ENCODE data around the gene CFAP107. TPM values are rescaled to one million over a fixed set of nuclear protein-coding genes. Genes with fewer than 3 reads are reported as not detected.

Gene CFAP107
- polyA plus RNA-seq, 1 donor (not counting 4 experiments of a cell fraction or from before 2014, with no cell fraction given) = not detected

GRCh38 chr1:12711536-12711935 is 34.5 kb upstream of the CFAP107 start:
- FAIRE-seq (no peak), DNase-seq (ENCODE audit: low read depth, low spot score) (no peak)
- no peak overlapping the region for H3K4me3 ChIP-seq (ENCODE audit: control insufficient read depth in 2 of 3, extremely low read depth in 1 of 3, insufficient read depth in 2 of 3, low read depth in 1 of 3, low read length in 3 of 3)
- no peak overlapping the region for H3K27ac ChIP-seq (ENCODE audit: control insufficient read depth, insufficient read depth, low read length)
- no peaks in the 10 kb centered on the region for H3K79me2 ChIP-seq (ENCODE audit: control insufficient read depth, insufficient read depth, low read length)
- dilution Hi-C loops (cut with MboI; ENCODE audit: extremely low pct_ligation_motif_present, low sequenced_read_pairs) = no loop called here
- no peaks in the 10 kb centered on the region for H4K20me1 ChIP-seq (ENCODE audit: control insufficient read depth, extremely low read depth, insufficient read depth, low read length)
- no peak for TF ChIP-seq EZH2 (IDR thresholded peaks at IDR 0.05; ENCODE audit: low read length)
- TF ChIP-seq, protein P1, sequence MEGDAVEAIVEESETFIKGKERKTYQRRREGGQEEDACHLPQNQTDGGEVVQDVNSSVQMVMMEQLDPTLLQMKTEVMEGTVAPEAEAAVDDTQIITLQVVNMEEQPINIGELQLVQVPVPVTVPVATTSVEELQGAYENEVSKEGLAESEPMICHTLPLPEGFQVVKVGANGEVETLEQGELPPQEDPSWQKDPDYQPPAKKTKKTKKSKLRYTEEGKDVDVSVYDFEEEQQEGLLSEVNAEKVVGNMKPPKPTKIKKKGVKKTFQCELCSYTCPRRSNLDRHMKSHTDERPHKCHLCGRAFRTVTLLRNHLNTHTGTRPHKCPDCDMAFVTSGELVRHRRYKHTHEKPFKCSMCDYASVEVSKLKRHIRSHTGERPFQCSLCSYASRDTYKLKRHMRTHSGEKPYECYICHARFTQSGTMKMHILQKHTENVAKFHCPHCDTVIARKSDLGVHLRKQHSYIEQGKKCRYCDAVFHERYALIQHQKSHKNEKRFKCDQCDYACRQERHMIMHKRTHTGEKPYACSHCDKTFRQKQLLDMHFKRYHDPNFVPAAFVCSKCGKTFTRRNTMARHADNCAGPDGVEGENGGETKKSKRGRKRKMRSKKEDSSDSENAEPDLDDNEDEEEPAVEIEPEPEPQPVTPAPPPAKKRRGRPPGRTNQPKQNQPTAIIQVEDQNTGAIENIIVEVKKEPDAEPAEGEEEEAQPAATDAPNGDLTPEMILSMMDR (optimal IDR thresholded peaks at IDR 0.05 in 1 of 3, IDR thresholded peaks at IDR 0.05 in 1 of 3, conservative IDR thresholded peaks at IDR 0.05 in 1 of 3; ENCODE audit: extremely low read depth in 1 of 3, insufficient read depth in 2 of 3, low read length in 3 of 3) = no peak
- H3K9ac ChIP-seq (ENCODE audit: control insufficient read depth, extremely low read depth, insufficient read depth, low read length) = no peak overlapping the region
- no peaks in the 10 kb centered on the region for H3K9me1 ChIP-seq (ENCODE audit: control insufficient read depth, extremely low read depth, insufficient read depth, low read length)
- no peak overlapping the region for H2AFZ ChIP-seq (ENCODE audit: control insufficient read depth, low read length)
- H3K4me2 ChIP-seq (ENCODE audit: control insufficient read depth, extremely low read depth, insufficient read depth, low read depth, low read length) = no peak overlapping the region
- H3K36me3 ChIP-seq (ENCODE audit: control insufficient read depth in 2 of 2, extremely low read depth in 1 of 2, insufficient read depth in 2 of 2, low read length in 2 of 2) = no peaks in the 10 kb centered on the region
- no peaks in the 10 kb centered on the region for H3K27me3 ChIP-seq (ENCODE audit: control insufficient read depth, extremely low read depth, insufficient read depth, low read length)
- no peaks in the 10 kb centered on the region for H3K9me3 ChIP-seq (ENCODE audit: control insufficient read depth, low read depth, low read length)
- peaks cover 8% of the 10 kb centered on the region for H3K4me1 ChIP-seq (ENCODE audit: control insufficient read depth, extremely low read depth, insufficient read depth, low read length)

DNA sequence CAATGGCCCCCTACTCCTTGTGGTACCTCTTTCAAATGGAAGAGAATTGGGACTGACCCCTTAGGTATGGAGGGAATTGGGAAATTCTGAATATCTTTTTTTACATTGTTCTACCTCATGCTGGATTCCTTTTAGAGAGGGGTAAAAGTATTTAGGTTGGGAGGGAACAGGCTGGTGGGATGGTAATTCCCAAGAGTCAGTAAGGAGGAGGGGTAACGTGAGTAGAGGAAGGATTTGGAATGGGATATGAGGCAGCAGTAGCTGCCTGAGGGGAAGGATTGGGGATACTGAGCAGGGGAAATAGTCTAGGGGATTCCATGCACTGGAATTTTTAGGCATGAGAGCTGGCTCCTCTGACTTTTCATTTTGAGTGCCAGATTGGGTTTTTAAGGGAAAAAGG is 33.9 kb upstream of the CFAP107 start:
- H3K27me3 ChIP-seq (ENCODE audit: control insufficient read depth, extremely low read depth, insufficient read depth, low read length) = no peaks in the 10 kb centered on the region
- H3K4me3 ChIP-seq (ENCODE audit: control insufficient read depth in 2 of 3, extremely low read depth in 1 of 3, insufficient read depth in 2 of 3, low read depth in 1 of 3, low read length in 3 of 3) = no peak overlapping the region
- no peak overlapping the region for H3K27ac ChIP-seq (ENCODE audit: control insufficient read depth, insufficient read depth, low read length)
- H2AFZ ChIP-seq (ENCODE audit: control insufficient read depth, low read length) = no peak overlapping the region
- no peaks in the 10 kb centered on the region for H3K36me3 ChIP-seq (ENCODE audit: control insufficient read depth in 2 of 2, extremely low read depth in 1 of 2, insufficient read depth in 2 of 2, low read length in 2 of 2)
- peaks cover 8% of the 10 kb centered on the region for H3K4me1 ChIP-seq (ENCODE audit: control insufficient read depth, extremely low read depth, insufficient read depth, low read length)
- H4K20me1 ChIP-seq (ENCODE audit: control insufficient read depth, extremely low read depth, insufficient read depth, low read length) = no peaks in the 10 kb centered on the region
- no peak for DNase-seq (ENCODE audit: low read depth, low spot score)
- TF ChIP-seq EZH2 (IDR thresholded peaks at IDR 0.05; ENCODE audit: low read length) = no peak
- TF ChIP-seq, protein P1 (optimal IDR thresholded peaks at IDR 0.05 in 1 of 3, IDR thresholded peaks at IDR 0.05 in 1 of 3, conservative IDR thresholded peaks at IDR 0.05 in 1 of 3; ENCODE audit: extremely low read depth in 1 of 3, insufficient read depth in 2 of 3, low read length in 3 of 3) = no peak
- no peaks in the 10 kb centered on the region for H3K9me3 ChIP-seq (ENCODE audit: control insufficient read depth, low read depth, low read length)
- FAIRE-seq = no peak
- dilution Hi-C loops (cut with MboI; ENCODE audit: extremely low pct_ligation_motif_present, low sequenced_read_pairs) = no loop called here
- no peaks in the 10 kb centered on the region for H3K79me2 ChIP-seq (ENCODE audit: control insufficient read depth, insufficient read depth, low read length)
- no peak overlapping the region for H3K9ac ChIP-seq (ENCODE audit: control insufficient read depth, extremely low read depth, insufficient read depth, low read length)
- no peaks in the 10 kb centered on the region for H3K9me1 ChIP-seq (ENCODE audit: control insufficient read depth, extremely low read depth, insufficient read depth, low read length)
- no peak overlapping the region for H3K4me2 ChIP-seq (ENCODE audit: control insufficient read depth, extremely low read depth, insufficient read depth, low read depth, low read length)
